Measurements from ENCODE around the gene CLCA1.

The CLCA1 gene

GRCh38 chr1:86466109-86466844 is 2.5 kb upstream of the CLCA1 start:
- no peak for DNase-seq

DNA sequence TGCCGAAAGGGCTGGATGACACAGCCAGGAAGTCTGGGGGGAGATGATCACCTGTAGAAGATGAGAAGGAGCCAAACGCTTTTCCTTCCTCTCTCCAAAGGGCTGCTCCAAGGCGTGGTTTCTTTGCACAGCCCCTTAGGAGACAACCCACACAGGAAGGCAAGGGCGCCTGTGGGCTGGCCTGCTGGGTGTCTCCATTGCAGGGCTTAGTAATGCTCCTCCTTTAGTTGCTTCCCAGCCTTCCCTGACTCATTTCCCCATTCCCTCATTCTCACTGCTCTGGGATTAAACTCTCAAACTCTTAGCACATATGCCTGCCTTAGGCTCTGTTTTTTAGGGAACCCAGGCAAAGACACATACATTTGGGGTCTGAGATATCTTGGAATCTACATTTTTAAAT is 1.7 kb upstream of the CLCA1 start:
- no peak for DNase-seq

DNA sequence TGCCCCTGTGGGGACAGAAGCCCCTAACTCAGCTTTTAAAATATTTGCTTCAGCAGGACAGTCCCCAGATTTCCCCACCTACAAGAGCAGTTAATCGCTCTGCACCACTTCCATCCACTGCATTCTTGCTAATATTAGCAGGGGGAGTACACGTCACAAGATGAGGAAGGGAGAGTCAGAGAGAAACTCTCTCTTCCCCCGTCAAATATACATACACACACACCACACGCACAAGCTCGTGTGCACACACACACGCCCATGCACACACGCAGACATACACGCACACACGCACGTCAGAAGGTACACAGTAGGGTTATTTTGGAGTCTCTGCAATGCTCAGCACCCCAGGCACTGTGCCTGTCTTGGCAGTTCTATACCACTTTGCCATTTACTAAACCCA is 2.1 kb downstream of the CLCA1 start:
- DNase-seq, result no peak

GRCh38 chr1:86471291-86471690 is 2.6 kb downstream of the CLCA1 start:
- no peak for DNase-seq

DNA sequence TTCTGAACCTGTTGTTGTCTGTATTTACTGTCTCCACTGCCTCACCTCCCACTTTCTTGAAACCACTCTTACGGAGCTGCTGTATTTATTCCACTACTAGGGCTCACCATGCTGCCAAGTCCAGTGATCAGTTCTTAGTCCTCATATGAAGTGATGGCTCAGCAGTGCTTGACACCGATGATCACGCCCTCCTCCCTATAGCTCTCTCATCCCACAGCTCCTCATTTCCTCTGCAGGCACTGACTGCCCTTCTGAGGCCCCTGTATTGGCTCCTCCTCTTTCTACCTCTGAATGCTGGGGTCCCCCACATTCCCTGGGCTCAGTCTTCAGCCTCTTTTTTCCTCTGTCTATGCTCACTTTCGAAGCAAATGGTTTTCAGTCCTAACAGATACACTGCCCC is 3.4 kb downstream of the CLCA1 start:
- no peak for DNase-seq

DNA sequence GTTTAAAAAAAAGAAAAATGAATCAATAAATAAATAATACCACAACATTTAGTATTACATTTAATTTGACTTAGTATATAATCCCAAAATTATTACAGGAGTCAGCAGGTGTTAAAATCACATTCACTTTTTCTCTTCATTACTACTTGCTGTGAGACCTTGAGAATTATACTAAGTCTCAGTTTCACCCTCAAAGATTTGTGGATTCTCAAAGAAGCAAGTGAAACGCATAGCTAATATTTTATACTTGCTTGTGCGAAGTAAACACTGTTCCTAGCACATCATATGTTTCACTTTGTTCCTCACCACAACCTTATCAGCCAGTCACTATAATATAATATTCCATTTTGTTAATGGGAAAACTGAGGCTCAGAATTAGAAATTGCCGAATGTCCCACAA is 4.0 kb downstream of the CLCA1 start:
- no peak for DNase-seq

GRCh38 chr1:86477256-86477655 is 8.5 kb downstream of the CLCA1 start:
- DNase-seq, result no peak

DNA sequence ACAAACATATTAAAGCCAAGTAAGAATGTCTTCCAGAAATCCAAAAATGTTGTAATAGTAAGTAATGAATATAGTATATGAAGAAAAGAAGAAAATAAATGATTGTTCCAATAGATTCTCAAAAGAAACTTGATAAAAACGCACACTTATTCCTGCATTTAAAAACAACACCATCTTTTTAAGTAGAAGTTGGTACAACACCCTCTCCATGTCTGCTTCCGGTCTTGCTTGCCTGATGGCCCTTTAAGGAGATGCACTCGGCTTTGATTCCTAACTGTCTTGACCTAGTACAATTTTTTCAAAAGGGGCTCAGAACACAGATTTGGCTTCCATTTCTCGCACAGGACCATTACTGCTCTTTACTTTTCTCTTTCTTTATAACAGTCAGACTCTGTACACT is 9.0 kb downstream of the CLCA1 start:
- no peak for DNase-seq

- DNase-seq, result no peak
These were observed 9.9 kb downstream of the CLCA1 start for GRCh38 chr1:86478416-86479156.

DNA sequence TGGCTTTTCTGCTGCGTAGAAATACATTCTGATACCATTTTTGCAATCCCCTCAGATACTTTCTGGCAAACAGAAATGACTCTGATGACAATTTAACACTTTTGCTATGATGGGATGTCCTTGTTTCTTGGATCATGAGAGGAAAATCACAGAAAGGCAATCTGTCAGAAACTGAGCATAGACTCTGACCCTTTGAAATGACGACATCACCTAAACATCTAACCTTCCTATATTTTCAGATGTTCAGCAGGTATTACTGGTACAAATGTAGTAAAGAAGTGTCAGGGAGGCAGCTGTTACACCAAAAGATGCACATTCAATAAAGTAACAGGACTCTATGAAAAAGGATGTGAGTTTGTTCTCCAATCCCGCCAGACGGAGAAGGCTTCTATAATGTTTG is 13.2 kb downstream of the CLCA1 start:
- DNase-seq, result no peak

GRCh38 chr1:86487131-86487810 is 18.5 kb downstream of the CLCA1 start:
- no peak for DNase-seq

DNA sequence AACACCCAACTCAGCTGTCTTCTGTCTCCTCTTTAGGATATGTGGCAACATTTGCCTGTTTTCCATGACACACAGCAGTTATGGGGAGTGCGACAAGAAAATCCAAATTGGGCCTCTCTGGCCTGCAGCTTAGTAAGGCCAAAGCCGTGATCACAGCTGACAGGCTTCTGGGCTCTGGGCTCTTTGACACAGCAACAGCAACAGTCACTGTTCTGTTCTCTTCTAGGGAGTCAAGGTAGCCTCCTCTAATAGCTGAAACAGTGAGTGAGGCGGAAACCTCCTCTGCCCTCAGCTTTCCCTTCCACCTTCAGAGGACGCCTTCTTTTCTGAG is 19.0 kb downstream of the CLCA1 start:
- DNase-seq, result no peak

DNA sequence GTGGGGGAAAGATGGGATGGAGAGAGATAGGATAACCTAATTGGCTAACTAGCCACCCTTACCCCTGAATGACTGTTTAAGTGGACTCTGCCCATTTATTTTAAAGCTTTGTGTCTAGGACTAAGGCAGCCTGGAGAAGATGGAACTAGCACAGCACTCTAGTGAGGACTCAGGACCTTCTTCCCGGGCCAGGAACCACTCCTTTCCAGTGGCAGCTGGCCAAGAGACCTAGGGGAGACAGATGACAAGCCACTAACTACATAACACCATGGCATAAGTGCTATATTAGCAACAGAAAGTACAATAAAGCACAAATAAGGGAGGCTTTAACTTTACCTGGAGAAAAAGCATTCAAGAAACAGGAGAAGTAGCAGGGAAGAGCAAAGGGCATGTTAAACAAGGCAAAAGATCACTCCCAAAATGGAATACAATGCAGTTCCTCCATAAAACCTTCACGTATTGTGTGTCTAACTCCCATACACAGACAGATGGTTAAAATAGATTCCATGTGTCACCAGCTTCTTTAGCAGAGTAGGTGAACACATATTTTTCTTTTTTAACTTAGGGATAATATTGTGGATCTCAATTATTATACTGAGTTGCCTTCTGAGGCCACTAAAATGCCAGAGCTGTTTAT is 20.6 kb downstream of the CLCA1 start:
- no peak for DNase-seq

DNA sequence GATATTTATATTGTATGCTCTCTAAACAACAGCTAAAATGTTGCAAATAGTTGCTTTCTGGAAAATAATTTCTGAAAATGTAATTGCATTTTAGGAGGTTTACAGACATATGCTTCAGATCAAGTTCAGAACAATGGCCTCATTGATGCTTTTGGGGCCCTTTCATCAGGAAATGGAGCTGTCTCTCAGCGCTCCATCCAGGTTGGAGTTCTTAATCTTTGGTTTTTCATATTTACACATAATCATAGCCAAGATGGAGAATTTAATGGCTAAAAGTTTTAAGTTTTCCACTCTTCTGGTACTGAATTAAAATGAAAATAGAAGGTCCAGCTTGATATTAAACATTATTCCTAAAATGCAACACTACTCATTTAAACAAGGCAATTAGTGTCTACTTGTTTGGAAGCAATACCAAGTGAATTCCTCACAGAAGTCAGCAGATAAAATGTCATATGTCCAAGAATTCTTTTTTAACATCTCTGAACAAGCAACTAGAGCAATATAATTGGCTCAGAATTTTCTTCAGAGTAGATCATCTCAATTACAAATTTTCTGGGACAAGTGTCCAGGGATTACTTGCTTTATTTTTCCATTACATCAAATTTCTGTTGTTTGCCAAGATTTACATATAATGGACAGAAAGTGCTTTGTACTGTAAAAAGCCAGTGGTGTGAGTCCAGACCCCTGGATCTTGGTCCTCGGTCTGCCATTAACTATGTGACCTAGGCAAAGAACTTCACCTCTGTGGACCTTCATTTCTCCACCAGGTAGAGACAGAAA is 22.6 kb downstream of the CLCA1 start:
- no peak for DNase-seq

- DNase-seq, result no peak
These were observed 29.6 kb downstream of the CLCA1 start for GRCh38 chr1:86498281-86498680.

DNA sequence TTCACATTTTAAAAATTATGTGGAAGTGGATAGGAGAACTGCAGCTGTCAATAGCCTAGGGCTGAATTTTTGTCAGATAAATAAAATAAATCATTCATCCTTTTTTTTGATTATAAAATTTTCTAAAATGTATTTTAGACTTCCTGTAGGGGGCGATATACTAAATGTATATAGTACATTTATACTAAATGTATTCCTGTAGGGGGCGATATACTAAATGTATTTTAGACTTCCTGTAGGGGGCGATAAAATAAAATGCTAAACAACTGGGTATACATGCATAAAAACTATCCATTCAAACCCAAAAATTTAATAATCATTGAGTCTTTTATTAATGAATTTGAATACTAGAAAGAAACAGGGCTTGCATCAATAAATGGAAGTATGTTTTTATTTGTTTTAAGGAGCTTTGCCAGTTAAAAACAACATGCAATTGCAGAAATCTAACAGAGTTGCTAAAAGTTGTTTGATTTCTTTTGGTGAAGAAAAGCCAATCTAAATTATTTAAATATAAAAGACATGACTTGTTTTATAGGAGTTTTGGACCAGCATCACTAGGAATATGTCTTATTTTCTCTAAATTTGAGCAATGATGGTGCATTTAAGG is 31.4 kb downstream of the CLCA1 start:
- peak; percentile 70 for DNase-seq

DNA sequence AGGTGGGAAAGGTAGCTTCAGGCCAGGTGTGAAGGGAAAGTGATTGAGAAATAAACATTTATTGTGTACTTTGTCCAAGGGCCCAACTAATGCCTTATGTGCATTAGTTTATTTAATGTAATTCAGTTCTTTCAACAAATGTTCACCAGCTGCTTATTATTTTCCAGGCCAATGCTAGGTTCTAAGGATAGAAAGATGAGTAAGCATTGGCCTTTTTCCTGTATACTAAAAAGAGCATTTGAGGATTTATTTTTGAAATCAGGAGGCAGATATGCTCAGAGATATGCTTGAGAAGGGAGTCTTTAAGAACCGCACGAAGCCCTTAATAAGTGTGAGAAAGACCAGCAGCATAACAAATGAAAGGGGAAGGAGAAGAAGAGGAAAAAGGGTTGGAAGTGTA is 32.0 kb downstream of the CLCA1 start:
- DNase-seq, result no peak

DNA sequence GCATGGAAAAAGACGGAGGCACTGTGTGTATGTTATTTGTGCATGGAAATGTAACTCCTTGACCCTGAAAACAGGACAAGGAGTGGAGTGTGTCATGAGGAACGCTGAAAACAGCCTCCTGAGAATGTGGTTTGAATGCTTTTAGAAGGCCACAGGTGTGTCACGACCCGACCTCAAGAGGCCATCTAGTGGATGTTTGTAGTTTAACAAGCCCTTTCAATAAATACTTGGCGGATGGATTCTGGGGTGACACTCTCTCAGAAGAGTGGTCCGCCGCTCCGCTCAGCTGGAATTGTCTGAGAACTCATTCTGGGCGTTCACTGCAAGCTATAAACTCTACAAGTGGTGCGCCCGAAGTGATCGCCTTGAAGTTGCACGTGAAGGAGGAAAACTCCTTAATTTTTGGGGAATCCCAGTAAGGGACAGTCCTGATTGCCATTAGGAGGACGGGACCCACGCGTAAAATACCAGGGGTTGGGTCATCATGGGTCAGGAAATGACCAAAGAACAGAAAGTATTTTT is 33.5 kb downstream of the CLCA1 start:
- DNase-seq, result peak; percentile 66

DNA sequence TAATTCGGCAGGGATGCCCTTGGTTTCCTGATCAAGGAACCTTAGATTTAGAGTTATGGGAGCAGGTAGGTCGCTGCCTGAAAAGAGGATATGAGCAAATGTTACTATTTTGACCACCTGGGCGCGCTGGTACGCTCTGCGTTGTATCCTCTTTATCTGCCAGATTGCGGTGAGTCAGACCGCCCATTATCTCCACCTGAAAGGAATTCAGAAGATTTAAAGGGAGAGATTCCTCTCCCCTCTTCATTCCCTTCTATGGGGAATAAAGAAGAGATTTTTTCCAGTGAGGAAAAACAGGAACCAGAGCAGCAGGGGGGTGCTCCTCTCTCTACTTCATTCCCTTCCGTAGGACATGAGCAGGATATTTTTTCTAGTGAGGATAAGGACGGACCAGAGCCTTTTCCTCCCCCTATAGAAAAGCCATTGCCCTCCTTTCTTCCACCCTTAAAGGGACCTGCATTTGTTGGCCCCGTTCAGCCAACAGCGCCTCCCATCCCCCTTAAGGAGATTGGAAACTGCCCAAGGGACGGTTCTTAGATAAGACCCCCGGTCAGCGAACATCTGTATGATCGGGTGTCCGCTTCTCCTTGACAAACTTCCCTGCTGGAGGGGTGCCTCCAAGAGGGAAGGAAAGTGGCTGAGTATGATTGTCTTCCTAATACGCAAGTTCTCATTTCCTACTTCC is 34.1 kb downstream of the CLCA1 start:
- DNase-seq, result no peak

GRCh38 chr1:86503406-86504136 is 34.8 kb downstream of the CLCA1 start:
- no peak for DNase-seq

DNA sequence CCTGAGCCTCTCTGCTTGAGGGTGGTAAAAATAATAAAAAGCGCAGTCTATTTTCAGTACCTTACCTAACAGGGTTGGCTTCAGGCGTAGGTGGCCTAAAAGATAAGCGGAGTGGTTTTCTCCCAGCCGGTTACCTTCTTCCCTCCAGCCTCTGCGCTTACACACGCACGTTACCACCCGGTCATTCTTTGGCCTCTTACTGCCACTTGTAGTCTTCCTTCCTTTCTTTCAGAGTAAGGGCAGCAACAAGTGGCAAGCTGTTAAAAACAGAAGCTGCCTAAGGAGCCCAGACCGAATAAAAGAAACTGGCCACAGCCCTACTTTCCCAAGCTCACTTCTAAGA is 35.4 kb downstream of the CLCA1 start:
- peak; percentile 21 for DNase-seq
